Lower lobe of right lung (tissue), 2 donors: ENCODE data around the gene ZNF653. TPM values are rescaled to one million over a fixed set of nuclear protein-coding genes. Genes with fewer than 3 reads are reported as not detected.

Experiments
- ATAC-seq, 2 donors: fragments of 200-7000 bp; cut with Tn5 transposase; one replicate each; pipeline ENCODE4 v1.9.1; 2020 to 2022; ENCODE audit warnings: mild to moderate bottlenecking in 2 of 2, moderate library complexity in 2 of 2
- DNase-seq: peaks from one replicate; pipeline ENCODE4 v3.0.0-alpha.2; 2020
- H3K27ac ChIP-seq: fragments of 200-600 bp; one replicate; pipeline ENCODE4 v1.8.0; 2022
- H3K27me3 ChIP-seq: fragments of 200-600 bp; one replicate; pipeline ENCODE4 v1.8.0; 2022; ENCODE audit warnings: low read depth
- H3K36me3 ChIP-seq: fragments of 200-600 bp; one replicate; pipeline ENCODE4 v1.8.0; 2022; ENCODE audit warnings: mild to moderate bottlenecking
- H3K4me1 ChIP-seq: fragments of 200-600 bp; one replicate; pipeline ENCODE4 v1.8.0; 2022
- H3K4me3 ChIP-seq: fragments of 200-600 bp; one replicate; pipeline ENCODE4 v1.8.0; 2022; ENCODE audit warnings: mild to moderate bottlenecking
- H3K9me3 ChIP-seq: fragments of 200-600 bp; one replicate; pipeline ENCODE4 v1.8.0; 2022
- CTCF ChIP-seq: fragments of 200-600 bp; IDR thresholded peaks from one replicate; pipeline ENCODE4 v1.8.0; 2022; ENCODE audit warnings: antibody characterized with exemption, mild to moderate bottlenecking
- intact Hi-C: fragments of 100-400 bp; cut with DNase I; formaldehyde crosslinking; loops from one replicate; pipeline ENCODE4 v1.11.0; 2022
- total RNA-seq: library from RNA; stranded (reverse); fragmentation: NEBNext Ultra II Directional; extraction: Animal tissue kit (Norgen Biotek cat#: 25700); gene quantifications from one replicate; pipeline ENCODE4 v1.2.1, GENCODE V29; 2021
- donor health status: DM: no; HTN: yes; CAD: no; lungs with severe emphysema.

ZNF653 gene
- total RNA-seq, 1 donor from 2014 or later = 9.2 TPM

- H3K4me1 ChIP-seq = no peaks in the 10 kb centered on the region
- DNase-seq (no peak), ATAC-seq (no peak)
- no peaks in the 10 kb centered on the region for H3K27me3 ChIP-seq
- no peaks in the 10 kb centered on the region for H3K9me3 ChIP-seq
- H3K4me3 ChIP-seq = no peak overlapping the region
- peaks cover 73% of the 10 kb centered on the region for H3K36me3 ChIP-seq
- TF ChIP-seq CTCF = no peak
- intact Hi-C loops = no loop called here
- no peak overlapping the region for H3K27ac ChIP-seq
Observed at GRCh38 chr19:11448410-11448809, 57.2 kb downstream of the ZNF653 start.

GRCh38 chr19:11447347-11448262 is 58.0 kb downstream of the ZNF653 start:
- Histone ChIP-seq H3K9me3 (no peaks in the 10 kb centered on the region), H3K36me3 (peaks cover 81% of the 10 kb centered on the region), H3K4me3 (no peak overlapping the region), H3K4me1 (no peaks in the 10 kb centered on the region), H3K27me3 (no peaks in the 10 kb centered on the region), H3K27ac (no peak overlapping the region)
- DNase-seq = no peak
- intact Hi-C loops = no loop called here
- ATAC-seq = peak; percentile 2 to 3
- no peak for TF ChIP-seq CTCF

- H3K36me3 ChIP-seq = peaks cover 90% of the 10 kb centered on the region
- H3K27ac ChIP-seq = no peak overlapping the region
- ATAC-seq = peak; percentile 80 to 81
Observed at GRCh38 chr19:11446652-11447301, 58.9 kb downstream of the ZNF653 start.

GRCh38 chr19:11446271-11446651 is 59.4 kb downstream of the ZNF653 start:
- ATAC-seq (no peak), DNase-seq (no peak)
- peaks cover 95% of the 10 kb centered on the region for H3K36me3 ChIP-seq
- H3K4me3 ChIP-seq = no peak overlapping the region
- H3K4me1 ChIP-seq = no peaks in the 10 kb centered on the region
- intact Hi-C loops = no loop called here
- no peak overlapping the region for H3K27ac ChIP-seq
- no peak for TF ChIP-seq CTCF
- no peaks in the 10 kb centered on the region for H3K9me3 ChIP-seq
- H3K27me3 ChIP-seq = no peaks in the 10 kb centered on the region

More at GRCh38 chr19:11446652-11447301, 58.9 kb downstream of the ZNF653 start:
- TF ChIP-seq CTCF = peak; percentile 77
- H3K4me1 ChIP-seq = no peaks in the 10 kb centered on the region
- intact Hi-C loops = no loop called here
- no peaks in the 10 kb centered on the region for H3K9me3 ChIP-seq
- H3K27me3 ChIP-seq = no peaks in the 10 kb centered on the region
- H3K4me3 ChIP-seq = no peak overlapping the region
- no peak for DNase-seq

- Histone ChIP-seq H3K27ac (no peak overlapping the region), H3K27me3 (no peaks in the 10 kb centered on the region), H3K4me1 (no peaks in the 10 kb centered on the region), H3K36me3 (peaks cover 97% of the 10 kb centered on the region), H3K9me3 (no peaks in the 10 kb centered on the region), H3K4me3 (no peak overlapping the region)
- intact Hi-C loops = no loop called here
- no peak for TF ChIP-seq CTCF
- no peak for ATAC-seq
- DNase-seq = no peak
Observed at GRCh38 chr19:11445141-11445540, 60.5 kb downstream of the ZNF653 start.
